ENCODE data around the gene ZNF518A. TPM values are rescaled to one million over a fixed set of nuclear protein-coding genes. Genes with fewer than 3 reads are reported as not detected.

ZNF518A gene
- total and polyA plus RNA-seq, 2 of the 13 experiments (the other 11 are each of a cell fraction or from before 2014, with no cell fraction given): 21.7 to 37.1 TPM

- TF ChIP-seq ZBTB10 (CRISPR knock-in tag; IDR thresholded peaks at IDR 0.05; ENCODE audit: borderline replicate concordance): no peak
- no peak for TF ChIP-seq NR1H2 (CRISPR knock-in tag; IDR thresholded peaks at IDR 0.05; ENCODE audit: borderline replicate concordance, low read depth)
- TF ChIP-seq ETS1 (CRISPR knock-in tag; IDR thresholded peaks at IDR 0.05): no peak
- 0 out of 2 replicates have a peak, but pooled peaks have one; percentile 21 for TF ChIP-seq HOMEZ (CRISPR knock-in tag; IDR thresholded peaks at IDR 0.05; ENCODE audit: low read depth)
- 0 out of 2 replicates have a peak, but pooled peaks have one; percentile 24 for TF ChIP-seq MAZ (IDR thresholded peaks at IDR 0.05; ENCODE audit: borderline replicate concordance, low read depth, low read length)
- no peak; the same call in none of the 2 replicates for TF ChIP-seq MAZ (CRISPR knock-in tag; IDR thresholded peaks at IDR 0.05; ENCODE audit: low read depth)
- TF ChIP-seq BRD4 (CRISPR knock-in tag; IDR thresholded peaks at IDR 0.05): peak; percentile 72
- peak; percentile 80 for TF ChIP-seq ZNF772 (CRISPR knock-in tag; IDR thresholded peaks at IDR 0.05)
- TF ChIP-seq ZNF883 (CRISPR knock-in tag; IDR thresholded peaks at IDR 0.05; ENCODE audit: not compliant biosample characterization): peak; percentile 32
- TF ChIP-seq E2F2 (CRISPR knock-in tag; IDR thresholded peaks at IDR 0.05; ENCODE audit: borderline replicate concordance): no peak
- TF ChIP-seq RBAK (CRISPR knock-in tag; IDR thresholded peaks at IDR 0.05): no peak
- TF ChIP-seq ZNF205 (CRISPR knock-in tag; IDR thresholded peaks at IDR 0.05): no peak
- 0 out of 2 replicates have a peak, but pooled peaks have one; percentile 19 for TF ChIP-seq ETV5 (CRISPR knock-in tag; IDR thresholded peaks at IDR 0.05; ENCODE audit: borderline replicate concordance)
- TF ChIP-seq ZFP41 (CRISPR knock-in tag; IDR thresholded peaks at IDR 0.05; ENCODE audit: borderline replicate concordance): no peak
- peak; percentile 16; the same call in 1 of the 2 replicates for TF ChIP-seq CBFB (CRISPR knock-in tag; IDR thresholded peaks at IDR 0.05)
- TF ChIP-seq MAFG (CRISPR knock-in tag; IDR thresholded peaks at IDR 0.05): no peak
- peak; percentile 68; the same call in 1 of the 2 replicates for TF ChIP-seq REPIN1 (CRISPR knock-in tag; IDR thresholded peaks at IDR 0.05; ENCODE audit: borderline replicate concordance, low read depth)
- TF ChIP-seq ZMYM4 (CRISPR knock-in tag; IDR thresholded peaks at IDR 0.05): peak; percentile 93
- TF ChIP-seq NCOA2 (CRISPR knock-in tag; IDR thresholded peaks at IDR 0.05): peak; percentile 30; the same call in 1 of the 2 replicates
- TF ChIP-seq ZNF784 (CRISPR knock-in tag; IDR thresholded peaks at IDR 0.05; ENCODE audit: borderline replicate concordance): no peak
- no peak for TF ChIP-seq NRL (CRISPR knock-in tag; IDR thresholded peaks at IDR 0.05; ENCODE audit: borderline replicate concordance)
Measured at GRCh38 chr10:96124230-96125141, 5.6 kb upstream of the ZNF518A start (continued).
